GM19193 (cell line): Measurements from ENCODE around the gene CBX2.

Experiments used
- POLR2A ChIP-seq: IDR thresholded peaks from 4 replicates; pipeline ENCODE4 v1.6.1; 2011; ENCODE audit not compliant: insufficient read depth, insufficient read length; ENCODE audit errors: extremely low read depth

Gene CBX2

DNA sequence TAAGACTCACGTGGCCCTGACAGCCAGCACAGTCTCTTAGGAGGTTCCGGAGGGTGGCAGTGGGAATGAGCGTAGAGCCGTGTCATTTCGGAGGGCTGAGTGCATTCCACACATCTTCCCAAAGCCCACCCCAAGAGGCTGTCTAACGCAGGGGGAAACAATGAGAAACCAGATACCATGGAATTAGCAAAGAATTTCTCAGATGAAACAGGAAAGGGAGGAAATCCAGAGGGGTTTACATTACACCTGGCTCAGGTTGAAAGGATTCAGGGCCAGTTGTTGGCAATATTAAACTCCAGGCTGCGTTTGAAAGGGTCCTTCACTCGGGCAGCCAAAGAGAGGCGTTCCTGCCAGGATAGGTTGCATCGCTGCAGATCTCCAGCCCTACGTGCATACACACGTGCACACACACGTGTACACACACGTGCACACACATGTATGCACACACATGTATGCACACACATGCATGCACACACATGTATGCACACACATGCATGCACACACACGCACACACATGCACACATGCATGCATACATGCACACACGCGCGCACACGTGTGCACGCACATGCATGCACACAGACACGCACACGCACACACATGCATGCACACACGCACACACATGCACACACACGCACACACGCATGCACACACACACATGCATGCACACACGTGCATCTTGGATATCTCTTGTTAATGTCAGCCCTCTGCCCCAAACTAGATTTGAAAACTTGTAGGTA is 49.1 kb downstream of the CBX2 start:
- no peak for TF ChIP-seq POLR2A

GRCh38 chr17:79829004-79829403 is 51.1 kb downstream of the CBX2 start:
- no peak for TF ChIP-seq POLR2A

- no peak for TF ChIP-seq POLR2A
Observed at GRCh38 chr17:79829457-79829856, 51.5 kb downstream of the CBX2 start.

GRCh38 chr17:79830303-79830702 is 52.4 kb downstream of the CBX2 start:
- TF ChIP-seq POLR2A: no peak

GRCh38 chr17:79830763-79831264 is 52.9 kb downstream of the CBX2 start:
- no peak for TF ChIP-seq POLR2A

DNA sequence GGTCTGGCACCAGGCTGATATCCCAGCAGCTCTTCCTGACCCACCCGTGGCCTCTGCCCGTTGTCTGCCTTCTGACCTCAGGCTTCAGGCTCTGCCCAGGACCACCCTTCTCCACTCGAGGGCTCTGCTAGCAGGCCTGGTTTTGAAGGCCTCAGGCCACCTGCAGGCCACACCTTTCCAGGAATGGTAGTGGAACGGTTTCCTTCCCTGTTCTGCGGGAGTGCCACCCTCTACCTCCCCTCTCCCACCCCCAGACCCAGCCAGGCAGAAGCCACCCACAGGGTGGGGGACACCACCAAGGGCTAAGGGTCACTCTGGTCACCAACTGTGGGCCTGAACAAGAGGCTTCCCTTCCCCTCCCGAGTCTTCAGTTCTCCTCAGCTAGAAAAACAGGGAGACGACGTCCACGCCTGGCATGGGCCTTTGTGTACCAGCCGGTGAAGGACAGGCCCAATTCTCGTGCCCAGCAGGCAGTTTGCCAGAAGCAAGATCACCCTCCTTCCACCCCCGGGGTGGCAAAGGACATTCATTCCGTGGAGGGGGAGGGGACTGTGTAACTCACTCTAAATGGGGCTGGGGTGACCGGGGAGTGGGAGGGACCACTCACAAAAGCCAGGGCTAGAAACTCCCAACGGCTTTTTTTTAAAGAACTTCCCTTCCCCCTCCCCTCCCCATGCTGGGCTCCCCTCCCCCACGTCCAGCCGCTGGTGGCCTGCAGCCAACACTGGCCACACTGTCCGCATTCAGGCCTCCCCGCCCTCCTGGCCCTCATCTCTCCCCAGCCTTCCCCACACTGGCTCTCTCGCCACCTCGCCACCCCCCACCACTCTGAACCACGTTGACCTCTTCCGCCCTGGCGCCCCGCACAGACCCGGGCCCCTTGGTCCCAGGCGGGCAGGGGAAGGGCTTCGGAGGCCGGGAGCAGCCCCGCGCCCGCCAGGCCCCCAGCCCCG is 53.6 kb downstream of the CBX2 start:
- TF ChIP-seq POLR2A: no peak

GRCh38 chr17:79832218-79833109 is 54.5 kb downstream of the CBX2 start:
- no peak for TF ChIP-seq POLR2A

DNA sequence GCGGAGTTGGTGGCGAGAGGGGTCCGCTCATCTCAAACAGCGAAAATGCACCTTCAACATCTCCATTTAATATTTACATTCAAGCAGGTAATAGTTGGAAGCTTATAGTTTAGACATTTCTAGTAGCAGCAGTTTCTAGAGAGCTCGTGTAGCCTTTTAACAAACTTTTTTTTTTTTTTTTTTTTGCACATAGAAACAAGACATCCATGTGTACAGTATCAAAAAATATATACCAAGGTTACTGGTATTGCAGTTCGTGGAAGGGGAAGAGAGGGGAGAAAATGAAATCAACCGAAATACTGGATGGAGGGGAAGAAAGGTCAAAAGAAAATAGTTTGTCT is 55.1 kb downstream of the CBX2 start:
- TF ChIP-seq POLR2A: no peak

DNA sequence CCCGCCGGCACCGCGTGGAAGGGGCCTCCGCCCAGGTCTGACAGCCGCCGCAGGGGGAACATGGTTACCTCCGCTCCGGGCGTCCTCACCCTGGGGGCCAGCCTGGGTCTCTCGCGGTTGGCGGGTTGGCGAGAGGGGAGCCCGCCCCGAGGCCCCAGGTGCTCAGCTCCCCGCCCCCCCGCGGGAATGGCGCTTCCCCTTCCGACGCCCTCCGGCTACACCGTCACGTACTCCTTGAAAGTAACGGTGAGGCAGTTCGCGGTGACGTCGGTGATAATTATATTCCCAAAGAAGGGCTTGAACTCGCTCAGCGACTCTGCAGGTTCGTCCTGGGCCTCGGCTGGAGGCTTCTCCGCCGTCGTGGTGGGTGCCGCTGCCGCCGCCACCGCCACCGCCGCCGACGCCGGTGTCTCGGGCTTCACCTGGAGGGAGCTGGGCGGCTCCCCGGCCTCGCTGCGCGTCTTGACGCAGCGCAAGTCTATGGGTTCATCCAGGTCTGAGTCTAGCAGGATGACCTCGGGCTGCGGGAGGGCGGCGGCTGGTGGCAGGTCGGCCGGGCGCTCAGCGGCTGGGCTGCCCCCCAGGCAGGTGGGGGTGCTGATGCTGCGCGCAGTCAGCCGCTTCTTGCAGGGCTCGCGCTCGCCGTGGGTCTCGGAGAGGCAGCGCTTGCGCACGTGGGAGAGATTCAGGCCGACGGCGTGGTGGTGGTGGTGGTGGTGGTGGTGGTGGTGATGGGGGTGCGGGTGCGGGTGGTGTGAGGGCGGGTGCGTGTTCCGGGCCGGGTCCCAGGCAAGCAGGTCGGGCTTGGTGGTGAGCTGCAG is 56.0 kb downstream of the CBX2 start:
- no peak for TF ChIP-seq POLR2A

DNA sequence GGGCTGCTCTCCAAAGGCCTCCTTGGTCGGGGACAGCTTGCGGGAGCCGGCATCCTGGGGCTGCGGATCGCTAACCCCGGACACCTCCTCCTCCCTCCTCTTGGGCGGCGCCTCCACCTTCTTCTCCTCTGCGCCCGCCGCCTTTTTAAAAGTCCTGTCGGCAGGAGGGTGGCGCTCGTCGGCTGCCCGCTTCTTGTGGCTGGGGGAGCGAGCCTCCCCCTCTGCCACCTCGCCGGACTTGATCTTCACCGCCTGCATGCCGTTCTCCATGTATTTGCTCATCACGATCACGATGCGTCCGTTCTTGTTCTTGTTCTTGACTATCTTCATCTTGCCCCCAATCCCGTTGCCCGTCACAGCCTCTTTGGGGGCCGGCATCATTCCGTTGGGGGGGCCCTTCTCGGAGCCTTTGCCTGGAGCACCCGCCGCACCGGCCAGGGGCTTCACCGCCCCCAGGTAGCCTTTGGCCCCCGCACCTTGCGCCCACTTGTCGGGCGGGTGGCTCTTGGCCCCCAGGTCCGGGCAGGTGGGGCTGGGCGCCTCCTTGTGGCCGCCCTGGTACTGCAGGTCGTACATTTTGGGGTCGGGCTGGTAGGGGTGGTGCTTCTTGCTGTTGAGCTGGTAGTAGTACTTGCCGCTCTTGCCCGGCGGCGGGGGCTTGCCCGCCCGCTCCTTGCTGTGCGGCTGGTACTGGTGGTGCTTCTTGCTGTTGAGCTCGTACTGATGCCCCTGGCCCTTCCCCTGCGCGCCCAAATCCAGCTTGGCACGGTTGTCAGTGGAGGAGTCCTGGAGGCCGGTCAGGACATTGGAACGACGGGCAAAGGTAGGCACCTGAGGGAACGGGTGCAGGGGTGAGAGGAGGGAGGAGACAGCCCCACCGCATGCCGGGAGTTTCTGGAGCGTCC is 56.9 kb downstream of the CBX2 start:
- TF ChIP-seq POLR2A: no peak

GRCh38 chr17:79835470-79835899 is 57.5 kb downstream of the CBX2 start:
- no peak for TF ChIP-seq POLR2A

GRCh38 chr17:79835953-79836509 is 58.1 kb downstream of the CBX2 start:
- TF ChIP-seq POLR2A: peak; percentile 10
